OCI-LY7 (cell line): Measurements from ENCODE around the gene SMIM15. TPM values are rescaled to one million over a fixed set of nuclear protein-coding genes. Genes with fewer than 3 reads are reported as not detected.

Experiments
- Bru-seq: library from RNA; stranded (reverse); fragments of 400-500 nt; gene quantifications from one replicate; lab custom pipeline; 2021; lab: Mats Ljungman, UMichigan
- BruChase-seq, 2 experiments: library from RNA; stranded (reverse); fragments of 400-500 nt; gene quantifications; one replicate each; lab custom pipeline; 2021; lab: Mats Ljungman, UMichigan
- BruUV-seq: library from RNA; stranded (reverse); fragments of 400-500 nt; replicated peaks from 2 replicates; lab custom pipeline; 2021; lab: Mats Ljungman, UMichigan
- CTCF ChIA-PET: fragments of 300-600 bp; sonication (Branson Sonifier 250); formaldehyde crosslinking; loops from one replicate; lab custom pipeline; 2022; ENCODE audit warnings: antibody characterized with exemption; ENCODE audit not compliant: unreplicated experiment; lab: Charles Lee
- POLR2A ChIA-PET: fragments of 300-600 bp; sonication (Branson Sonifier 250); formaldehyde crosslinking; loops from one replicate; lab custom pipeline; 2022; ENCODE audit warnings: antibody characterized with exemption; lab: Charles Lee
- DNase-seq: peaks from one replicate; pipeline ENCODE4 v3.0.0-alpha.2; 2015; ENCODE audit warnings: low spot score
- H2AFZ ChIP-seq: fragments of 200-600 bp; sonication (generic), shearing (Covaris generic); 2 replicates; pipeline ENCODE4 v1.6.1; 2014; ENCODE audit warnings: mild to moderate bottlenecking, antibody characterized with exemption, low read length, moderate library complexity
- H3K27ac ChIP-seq: fragments of 200-600 bp; sonication (generic); 2 replicates; pipeline ENCODE4 v1.5.1; 2014; ENCODE audit warnings: mixed run types, low read depth, mild to moderate bottlenecking, moderate library complexity, low read length, inconsistent platforms; ENCODE audit not compliant: poor library complexity, severe bottlenecking
- H3K36me3 ChIP-seq: fragments of 200-600 bp; sonication (generic); 2 replicates; pipeline ENCODE4 v1.6.1; 2014; ENCODE audit warnings: mild to moderate bottlenecking, antibody characterized with exemption, low read length, moderate library complexity, mixed read lengths; ENCODE audit not compliant: insufficient read depth
- H3K4me1 ChIP-seq: fragments of 200-600 bp; sonication (generic); 2 replicates; pipeline ENCODE4 v1.5.1; 2014; ENCODE audit warnings: mild to moderate bottlenecking, low read length; ENCODE audit not compliant: insufficient read depth, poor library complexity, severe bottlenecking
- H3K4me2 ChIP-seq: fragments of 200-600 bp; sonication (generic); 2 replicates; pipeline ENCODE4 v1.6.1; 2014; ENCODE audit warnings: mild to moderate bottlenecking, low read length
- H3K4me3 ChIP-seq: fragments of 200-600 bp; sonication (generic); 2 replicates; pipeline ENCODE4 v1.5.1; 2014; ENCODE audit warnings: mild to moderate bottlenecking, low read depth, low read length; ENCODE audit not compliant: poor library complexity, severe bottlenecking
- H3K79me2 ChIP-seq: fragments of 200-600 bp; sonication (generic); 2 replicates; pipeline ENCODE4 v1.6.1; 2016; ENCODE audit warnings: low read depth, mild to moderate bottlenecking, low read length, moderate library complexity, mixed read lengths; ENCODE audit not compliant: insufficient read depth
- H3K9me2 ChIP-seq: fragments of 200-600 bp; sonication (generic); 2 replicates; pipeline ENCODE4 v1.6.1; 2016; ENCODE audit warnings: mild to moderate bottlenecking, low read length, mixed read lengths; ENCODE audit not compliant: insufficient read depth
- H3K9me3 ChIP-seq: fragments of 200-600 bp; sonication (generic); 2 replicates; pipeline ENCODE4 v1.6.1; 2014; ENCODE audit warnings: mild to moderate bottlenecking, mixed run types, low read length, mixed read lengths
- H4K20me1 ChIP-seq: fragments of 200-600 bp; sonication (generic); 2 replicates; pipeline ENCODE4 v1.6.1; 2014; ENCODE audit warnings: mild to moderate bottlenecking, antibody characterized with exemption, low read length, moderate library complexity, mixed read lengths; ENCODE audit not compliant: insufficient read depth
- EZH2phosphoT487 ChIP-seq: fragments of 200-600 bp; sonication (generic); IDR thresholded peaks from 2 replicates; pipeline ENCODE4 v1.6.1; 2018; ENCODE audit warnings: low read depth, borderline replicate concordance, mild to moderate bottlenecking, mixed run types, antibody characterized with exemption, low read length, moderate library complexity, mixed read lengths
- intact Hi-C: fragments of 100-400 bp; cut with micrococcal nuclease; formaldehyde crosslinking; loops from one replicate; pipeline ENCODE4 v1.10.0; 2022; ENCODE audit not compliant: unreplicated experiment
- long read RNA-seq: library from polyadenylated mRNA; stranded (forward); transcript quantifications from one replicate; pipeline ENCODE4 v2.0.0, GENCODE V29; 2022
- total RNA-seq, 2 experiments: library from RNA; depleted of rRNA in 1 of 2; stranded (reverse); fragments of >200 nt in 1 of 2; shearing (Covaris generic) in 1 of 2; gene quantifications; 2 replicates each; pipeline ENCODE4 v1.2.3, GENCODE V29; 2014 to 2022
- TF ChIP-seq, protein P1 (sequence below): fragments of 200-600 bp; sonication (generic); conservative IDR thresholded peaks from 2 replicates; pipeline ENCODE4 v1.5.1; 2014; ENCODE audit warnings: mild to moderate bottlenecking, antibody characterized with exemption, low read length, moderate library complexity, mixed read lengths

The SMIM15 gene, protein sequence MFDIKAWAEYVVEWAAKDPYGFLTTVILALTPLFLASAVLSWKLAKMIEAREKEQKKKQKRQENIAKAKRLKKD
- 39.4 and 45.7 TPM in 2 replicates for total RNA-seq (2014; rRNA removed; shearing (Covaris generic))
- total RNA-seq (2022) = 47.9 and 49.7 TPM in 2 replicates
- Bru-seq, nascent RNA = percentile 96 among the genes with signal in this experiment
- percentile 93 among the genes with signal in this experiment for BruChase-seq, experiment 1, labeled RNA remaining after a 6-hour chase
- BruChase-seq, experiment 2, labeled RNA remaining after a 2-hour chase = percentile 99 among the genes with signal in this experiment
- long read RNA-seq, transcript SMIM15-201 (3 exons, 2,889 nt) = major isoform, 103 of 109 reads
- long read RNA-seq, partial matches to known transcripts = 0 of 109 reads
- long read RNA-seq, other reads (novel, unspliced or antisense) = 6 of 109 reads

DNA sequence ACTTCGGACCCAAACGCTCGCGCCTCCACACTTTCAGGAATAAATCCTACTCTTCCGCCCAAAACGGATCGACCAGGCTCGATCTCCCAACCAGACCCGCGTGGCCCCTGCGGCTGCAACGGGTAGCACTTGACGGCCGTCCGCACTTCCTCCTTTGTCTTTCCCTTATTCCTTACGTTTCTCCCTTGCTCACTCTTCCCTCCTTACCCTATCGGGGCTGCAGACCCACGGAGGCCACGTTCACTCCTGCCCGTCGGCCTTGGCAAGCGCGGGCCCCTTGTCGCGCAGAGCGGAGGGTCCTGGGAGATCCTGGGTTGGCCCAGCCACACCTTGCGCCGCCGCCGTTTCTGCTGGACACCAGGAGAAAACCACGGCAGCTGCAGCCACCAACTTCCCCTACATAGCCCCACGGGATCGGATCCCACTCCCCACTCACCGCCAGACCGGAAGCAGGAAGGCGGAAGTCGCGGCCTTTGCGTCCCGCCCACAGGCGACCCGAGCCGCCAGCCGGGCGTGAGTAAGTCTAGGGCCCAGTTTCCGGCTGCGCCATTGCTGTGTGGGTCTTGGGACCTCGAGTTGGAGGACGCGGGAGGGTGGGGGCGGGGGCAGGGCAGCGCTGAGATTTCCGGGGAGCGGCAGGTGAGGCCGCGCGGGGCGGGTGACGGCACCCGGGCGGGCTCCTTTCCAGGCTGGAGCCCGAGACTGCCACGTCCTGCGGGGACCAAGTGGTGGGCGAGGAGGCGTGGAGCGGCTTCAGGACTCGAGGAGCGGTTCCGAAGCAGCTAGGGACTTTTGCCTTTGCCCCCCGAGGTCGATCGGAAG lies at the start of gene SMIM15:
TSS of gene SMIM15 (minus strand) at position 459 of the 822 bp plus-strand sequence. CDS start 2,297 bp downstream, outside the sequence.
- peak within 1 kb of the TSS; percentile 49 for H3K27ac ChIP-seq
- peak; percentile 90 for DNase-seq
- H3K4me3 ChIP-seq = peak within 1 kb of the TSS; percentile 91
- H3K9me2 ChIP-seq = no peaks in the 10 kb centered on the region
- peak within 1 kb of the TSS; percentile 87 for H2AFZ ChIP-seq
- H3K9me3 ChIP-seq = no peaks in the 10 kb centered on the region
- H3K79me2 ChIP-seq = peaks cover 46% of the 10 kb centered on the region
- peak within 1 kb of the TSS; percentile 85 for H3K4me2 ChIP-seq
- TF ChIP-seq, protein P1, sequence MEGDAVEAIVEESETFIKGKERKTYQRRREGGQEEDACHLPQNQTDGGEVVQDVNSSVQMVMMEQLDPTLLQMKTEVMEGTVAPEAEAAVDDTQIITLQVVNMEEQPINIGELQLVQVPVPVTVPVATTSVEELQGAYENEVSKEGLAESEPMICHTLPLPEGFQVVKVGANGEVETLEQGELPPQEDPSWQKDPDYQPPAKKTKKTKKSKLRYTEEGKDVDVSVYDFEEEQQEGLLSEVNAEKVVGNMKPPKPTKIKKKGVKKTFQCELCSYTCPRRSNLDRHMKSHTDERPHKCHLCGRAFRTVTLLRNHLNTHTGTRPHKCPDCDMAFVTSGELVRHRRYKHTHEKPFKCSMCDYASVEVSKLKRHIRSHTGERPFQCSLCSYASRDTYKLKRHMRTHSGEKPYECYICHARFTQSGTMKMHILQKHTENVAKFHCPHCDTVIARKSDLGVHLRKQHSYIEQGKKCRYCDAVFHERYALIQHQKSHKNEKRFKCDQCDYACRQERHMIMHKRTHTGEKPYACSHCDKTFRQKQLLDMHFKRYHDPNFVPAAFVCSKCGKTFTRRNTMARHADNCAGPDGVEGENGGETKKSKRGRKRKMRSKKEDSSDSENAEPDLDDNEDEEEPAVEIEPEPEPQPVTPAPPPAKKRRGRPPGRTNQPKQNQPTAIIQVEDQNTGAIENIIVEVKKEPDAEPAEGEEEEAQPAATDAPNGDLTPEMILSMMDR = no peak
- TF ChIP-seq EZH2phosphoT487 = no peak
- no peaks in the 10 kb centered on the region for H4K20me1 ChIP-seq
- ChIA-PET CTCF (no interaction called here), POLR2A (interaction anchor here (0.5 to 1.4 kb wide), 3 partner anchors 13 to 1559 kb away, joined by 3 to 4 read pairs (median 3); no protein-coding TSS in a partner anchor)
- H3K36me3 ChIP-seq = peaks cover 38% of the 10 kb centered on the region
- BruUV-seq = no TSS peak
- peaks cover 21% of the 10 kb centered on the region for H3K4me1 ChIP-seq
- intact Hi-C loops = loop anchor here (5.0 kb wide), 1 partner anchor 215 kb away; the partner anchor contains the start of genes ERCC8 and NDUFAF2

DNA sequence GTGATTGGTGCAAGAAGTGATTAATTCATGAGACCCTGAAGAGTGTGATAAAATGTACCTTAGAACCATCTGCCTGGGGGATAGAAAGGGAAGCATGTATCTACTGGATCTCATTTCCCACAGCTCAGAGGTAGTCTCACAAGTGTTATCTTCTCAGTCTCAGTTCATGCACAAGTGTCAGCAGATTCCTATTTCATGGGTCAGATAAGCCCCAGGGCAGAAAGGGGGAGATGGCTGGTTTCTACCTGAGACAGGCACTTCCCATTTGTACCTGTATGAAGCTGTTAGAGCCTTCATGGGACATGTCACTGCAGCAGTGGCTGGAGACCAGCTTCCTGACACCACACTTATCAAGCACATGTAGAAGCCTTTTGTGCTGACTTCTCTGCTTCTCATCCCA lies 45.6 kb upstream of the SMIM15 start:
- POLR2A ChIA-PET = interaction anchor here (0.6 to 0.7 kb wide), 2 partner anchors 16 to 439 kb away, joined by 3 to 5 read pairs; no protein-coding TSS in a partner anchor
- H3K4me2 ChIP-seq = no peak overlapping the region
- no peaks in the 10 kb centered on the region for H3K36me3 ChIP-seq
- TF ChIP-seq, protein P1 = no peak
- no peak for TF ChIP-seq EZH2phosphoT487
- no peaks in the 10 kb centered on the region for H4K20me1 ChIP-seq
- no peaks in the 10 kb centered on the region for H3K79me2 ChIP-seq
- no peaks in the 10 kb centered on the region for H3K9me2 ChIP-seq
- no peaks in the 10 kb centered on the region for H3K9me3 ChIP-seq
- H3K4me1 ChIP-seq = no peaks in the 10 kb centered on the region
- H3K27ac ChIP-seq = no peak overlapping the region
- H2AFZ ChIP-seq = no peak overlapping the region
- DNase-seq = no peak
- CTCF ChIA-PET = no interaction called here
- no peak overlapping the region for H3K4me3 ChIP-seq
- intact Hi-C loops = no loop called here
- no TSS peak for BruUV-seq
